GM13977 (cell line): Measurements from ENCODE around the gene SIGLEC12.
"Not testable (repeated sequence)": the region's sequence is repeated elsewhere in the genome, so short reads cannot be mapped to it uniquely, and the experiment has no call there.

Experiments
- DNase-seq: peaks from one replicate; pipeline ENCODE4 v3.0.0; 2012; ENCODE audit warnings: low spot score
- in situ Hi-C: fragments of 300-500 bp; cut with MboI; formaldehyde crosslinking; loops from one replicate; pipeline ENCODE4 v1.12.0; 2022; ENCODE audit warnings: low sequenced_read_pairs, low pct_unique_long_range_greater_than_20kb, mixed read lengths, inconsistent platforms; ENCODE audit not compliant: unreplicated experiment
- TF ChIP-seq, protein P1 (sequence below): IDR thresholded peaks from 2 replicates; pipeline ENCODE4 v1.5.1; 2012; ENCODE audit warnings: mild to moderate bottlenecking, control low read depth; ENCODE audit not compliant: insufficient read depth; ENCODE audit errors: extremely low read depth, missing control alignments

Gene SIGLEC12

GRCh38 chr19:51503896-51504295 lies 2.3 kb upstream of the SIGLEC12 start:
- TF ChIP-seq, protein P1, sequence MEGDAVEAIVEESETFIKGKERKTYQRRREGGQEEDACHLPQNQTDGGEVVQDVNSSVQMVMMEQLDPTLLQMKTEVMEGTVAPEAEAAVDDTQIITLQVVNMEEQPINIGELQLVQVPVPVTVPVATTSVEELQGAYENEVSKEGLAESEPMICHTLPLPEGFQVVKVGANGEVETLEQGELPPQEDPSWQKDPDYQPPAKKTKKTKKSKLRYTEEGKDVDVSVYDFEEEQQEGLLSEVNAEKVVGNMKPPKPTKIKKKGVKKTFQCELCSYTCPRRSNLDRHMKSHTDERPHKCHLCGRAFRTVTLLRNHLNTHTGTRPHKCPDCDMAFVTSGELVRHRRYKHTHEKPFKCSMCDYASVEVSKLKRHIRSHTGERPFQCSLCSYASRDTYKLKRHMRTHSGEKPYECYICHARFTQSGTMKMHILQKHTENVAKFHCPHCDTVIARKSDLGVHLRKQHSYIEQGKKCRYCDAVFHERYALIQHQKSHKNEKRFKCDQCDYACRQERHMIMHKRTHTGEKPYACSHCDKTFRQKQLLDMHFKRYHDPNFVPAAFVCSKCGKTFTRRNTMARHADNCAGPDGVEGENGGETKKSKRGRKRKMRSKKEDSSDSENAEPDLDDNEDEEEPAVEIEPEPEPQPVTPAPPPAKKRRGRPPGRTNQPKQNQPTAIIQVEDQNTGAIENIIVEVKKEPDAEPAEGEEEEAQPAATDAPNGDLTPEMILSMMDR: no peak
- DNase-seq: no peak
- in situ Hi-C loops: no loop called here

GRCh38 chr19:51503286-51503817 lies 1.8 kb upstream of the SIGLEC12 start:
- DNase-seq: no peak
- in situ Hi-C loops: no loop called here

GRCh38 chr19:51500931-51501330 lies 669 bp downstream of the SIGLEC12 start:
- in situ Hi-C loops, DNase-seq: not testable (repeated sequence)

More at GRCh38 chr19:51503286-51503817, 1.8 kb upstream of the SIGLEC12 start:
- TF ChIP-seq, protein P1: no peak

- in situ Hi-C loops: no loop called here
- no peak for DNase-seq
- TF ChIP-seq, protein P1: no peak
Observed at GRCh38 chr19:51497666-51498065, 3.9 kb downstream of the SIGLEC12 start.

DNA sequence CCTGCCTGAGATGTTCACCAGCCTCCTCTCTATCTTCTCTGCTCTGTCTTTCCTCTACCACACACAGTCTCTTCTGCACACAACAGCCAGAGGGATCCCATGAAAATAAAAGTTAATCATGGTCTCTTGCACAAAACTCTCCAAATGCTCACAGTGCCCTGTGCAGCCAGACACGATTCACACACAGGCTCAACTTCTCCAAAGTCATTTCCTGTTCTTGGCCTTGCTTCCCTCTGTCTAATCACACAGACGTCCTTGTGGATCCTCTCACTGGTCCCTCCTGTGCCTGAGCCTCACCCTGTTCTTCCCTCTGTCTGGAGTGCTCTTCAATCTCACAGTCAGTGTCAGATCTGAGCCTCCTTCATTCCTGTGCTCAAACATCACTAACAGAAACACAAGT lies 7.8 kb downstream of the SIGLEC12 start:
- in situ Hi-C loops: no loop called here
- DNase-seq: no peak
- TF ChIP-seq, protein P1: no peak

GRCh38 chr19:51491586-51491985 lies 10.0 kb downstream of the SIGLEC12 start:
- in situ Hi-C loops: no loop called here
- TF ChIP-seq, protein P1: no peak

DNA sequence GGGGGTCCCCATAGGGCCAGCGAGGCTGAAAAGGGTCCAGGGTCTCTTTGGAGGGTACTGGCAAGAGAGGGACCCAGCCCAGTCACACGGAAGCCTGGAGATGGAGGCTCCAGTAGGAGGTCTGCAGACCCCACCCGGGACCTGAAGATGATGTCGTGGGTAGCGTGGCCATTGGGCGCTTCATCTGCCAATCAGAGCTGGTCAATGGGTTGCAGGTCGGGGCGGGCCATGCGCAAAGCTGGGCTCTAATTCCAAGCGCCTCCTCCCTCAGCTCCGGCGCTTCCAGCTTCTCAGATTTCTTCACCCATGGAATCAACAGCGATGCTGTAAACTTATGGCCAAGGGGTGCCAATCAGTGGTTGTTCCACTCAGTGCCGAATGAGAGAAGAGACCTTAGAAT lies 10.9 kb downstream of the SIGLEC12 start:
- DNase-seq: no peak
- in situ Hi-C loops: no loop called here
- TF ChIP-seq, protein P1: no peak

More at GRCh38 chr19:51491586-51491985, 10.0 kb downstream of the SIGLEC12 start:
- no peak for DNase-seq
